HepG2 (cell line): ENCODE measurements around the gene SRSF1. TPM values are rescaled to one million over a fixed set of nuclear protein-coding genes. Genes with fewer than 3 reads are reported as not detected.

ENCODE experiments used
- ARNT2 ChIP-seq: sonication (generic); formaldehyde crosslinking; IDR thresholded peaks from 2 replicates; pipeline ENCODE4 v1.8.0; 2022; ENCODE audit warnings: mild to moderate bottlenecking, low read depth, missing genetic modification reagents, moderate library complexity
- EED ChIP-seq: sonication (generic); formaldehyde crosslinking; IDR thresholded peaks from 2 replicates; pipeline ENCODE4 v1.5.0; 2020; ENCODE audit warnings: mild to moderate bottlenecking, missing genetic modification reagents
- ELK4 ChIP-seq: sonication (generic); formaldehyde crosslinking; IDR thresholded peaks from 2 replicates; pipeline ENCODE4 v1.9.0; 2021; ENCODE audit warnings: missing genetic modification reagents, borderline replicate concordance
- FOXJ3 ChIP-seq: sonication (generic); formaldehyde crosslinking; IDR thresholded peaks from 2 replicates; pipeline ENCODE4 v1.4.0; 2020; ENCODE audit warnings: missing genetic modification reagents, mild to moderate bottlenecking, borderline replicate concordance
- FOXK2 ChIP-seq: fragments of 450-650 bp; IDR thresholded peaks from 2 replicates; pipeline ENCODE4 v1.6.1; 2016
- HDAC1 ChIP-seq: sonication (generic); formaldehyde crosslinking; IDR thresholded peaks from 2 replicates; pipeline ENCODE4 v1.5.1; 2020; ENCODE audit warnings: mild to moderate bottlenecking, missing genetic modification reagents
- HMG20A ChIP-seq: IDR thresholded peaks from 2 replicates; pipeline ENCODE4 v1.6.1; 2016; ENCODE audit warnings: borderline replicate concordance
- LCORL ChIP-seq, 2 experiments: fragments of 450-650 bp in 1 of 2; sonication (generic) in 1 of 2; formaldehyde crosslinking in 1 of 2; IDR thresholded peaks; 2 replicates each; pipeline versions ENCODE4 v1.5.0 to v1.6.1; 2017 to 2020; ENCODE audit warnings: antibody characterized with exemption in 1 of 2, missing genetic modification reagents in 1 of 2
- MXI1 ChIP-seq: IDR thresholded peaks from 3 replicates; pipeline ENCODE4 v1.6.1; 2012; ENCODE audit warnings: low read depth, low read length, inconsistent platforms, borderline replicate concordance
- NFKB2 ChIP-seq: sonication (generic); formaldehyde crosslinking; IDR thresholded peaks from 2 replicates; pipeline ENCODE4 v1.4.0; 2020; ENCODE audit warnings: missing genetic modification reagents, borderline replicate concordance
- NR2C2 ChIP-seq: sonication (generic); formaldehyde crosslinking; IDR thresholded peaks from 2 replicates; pipeline ENCODE4 v1.4.0; 2020; ENCODE audit warnings: missing genetic modification reagents, mild to moderate bottlenecking, moderate library complexity, borderline replicate concordance
- PCBP2 ChIP-seq: fragments of 200-400 bp; formaldehyde crosslinking; optimal IDR thresholded peaks from 2 replicates; pipeline ENCODE3; 2018; ENCODE audit warnings: low read length, low read depth; ENCODE audit not compliant: poor library complexity, severe bottlenecking
- PTBP1 ChIP-seq: fragments of 200-400 bp; formaldehyde crosslinking; IDR thresholded peaks from 2 replicates; pipeline ENCODE4 v1.6.1; 2018; ENCODE audit warnings: low read length, low read depth; ENCODE audit not compliant: poor library complexity, severe bottlenecking
- SIX4 ChIP-seq: sonication (generic); formaldehyde crosslinking; IDR thresholded peaks from 2 replicates; pipeline ENCODE4 v1.4.0; 2020; ENCODE audit warnings: missing genetic modification reagents
- TEAD3 ChIP-seq: optimal IDR thresholded peaks from 2 replicates; pipeline ENCODE3; 2016; ENCODE audit warnings: borderline replicate concordance
- TFDP2 ChIP-seq: sonication (generic); formaldehyde crosslinking; IDR thresholded peaks from 2 replicates; pipeline ENCODE4 v1.4.0; 2020; ENCODE audit warnings: missing genetic modification reagents
- TMF1 ChIP-seq: sonication (generic); formaldehyde crosslinking; IDR thresholded peaks from 2 replicates; pipeline ENCODE4 v1.8.1; 2022; ENCODE audit warnings: low read depth, missing genetic modification reagents
- YY1 ChIP-seq: IDR thresholded peaks from 2 replicates; pipeline ENCODE4 v1.6.1; 2011; ENCODE audit warnings: low read length, low read depth, moderate library complexity, mild to moderate bottlenecking; ENCODE audit not compliant: insufficient read depth, insufficient replicate concordance
- ZNF18 ChIP-seq: sonication (generic); formaldehyde crosslinking; IDR thresholded peaks from 2 replicates; pipeline ENCODE4 v1.8.0; 2022; ENCODE audit warnings: mild to moderate bottlenecking, missing genetic modification reagents; ENCODE audit not compliant: insufficient replicate concordance
- ZNF232 ChIP-seq: sonication (generic); formaldehyde crosslinking; IDR thresholded peaks from 2 replicates; pipeline ENCODE4 v1.4.0; 2020; ENCODE audit warnings: missing genetic modification reagents, borderline replicate concordance
- ZNF235 ChIP-seq: sonication (generic); formaldehyde crosslinking; IDR thresholded peaks from 2 replicates; pipeline ENCODE4 v1.8.1; 2023; ENCODE audit warnings: mild to moderate bottlenecking, missing genetic modification reagents, borderline replicate concordance
- ZNF292 ChIP-seq: sonication (generic); formaldehyde crosslinking; IDR thresholded peaks from 2 replicates; pipeline ENCODE4 v1.8.1; 2022; ENCODE audit warnings: mild to moderate bottlenecking, low read depth, missing genetic modification reagents, borderline replicate concordance
- ZNF431 ChIP-seq: sonication (generic); formaldehyde crosslinking; IDR thresholded peaks from 2 replicates; pipeline ENCODE4 v1.9.0; 2022; ENCODE audit warnings: missing genetic modification reagents, low read depth, mild to moderate bottlenecking, borderline replicate concordance
- ZNF567 ChIP-seq: sonication (generic); formaldehyde crosslinking; IDR thresholded peaks from 2 replicates; pipeline ENCODE4 v1.8.1; 2023; ENCODE audit warnings: mild to moderate bottlenecking, missing genetic modification reagents, borderline replicate concordance
- ZNF607 ChIP-seq: sonication (generic); formaldehyde crosslinking; IDR thresholded peaks from 2 replicates; pipeline ENCODE4 v1.5.1; 2020; ENCODE audit warnings: missing genetic modification reagents, mild to moderate bottlenecking, borderline replicate concordance
- ZSCAN25 ChIP-seq: sonication (generic); formaldehyde crosslinking; IDR thresholded peaks from 2 replicates; pipeline ENCODE4 v1.8.0; 2022; ENCODE audit warnings: mild to moderate bottlenecking, missing genetic modification reagents
- polyA plus RNA-seq, 8 experiments: library from polyadenylated mRNA; depleted of rRNA in 3 of 8; stranded (reverse) in 7 of 8; unstranded in 1 of 8; fragments of >200 nt; fragmentation: Illumina TruSeq in 4 of 8; extraction: Trizol in 4 of 8; gene quantifications; 2 replicates each; pipeline versions ENCODE4 v1.2.1 to v1.2.3, GENCODE V29; 2011 to 2016; ENCODE audit warnings: low read depth in 4 of 8, missing spikeins in 1 of 8, mixed read lengths in 1 of 8; ENCODE audit not compliant: insufficient read depth in 1 of 8
- total RNA-seq, 5 experiments: library from RNA; depleted of rRNA; stranded (reverse); fragments of >200 nt; fragmentation: Illumina TruSeq; extraction: Trizol; gene quantifications; 2 replicates each; pipeline ENCODE4 v1.2.3, GENCODE V29; 2016; ENCODE audit warnings: low read depth in 1 of 5

SRSF1 gene
- total and polyA plus RNA-seq, 2 of the 13 experiments (the other 11 are each of a cell fraction or from before 2014, with no cell fraction given), result 142 to 445 TPM

- TF ChIP-seq FOXJ3 (CRISPR knock-in tag), result no peak
- TF ChIP-seq MXI1, result no peak
- no peak for TF ChIP-seq ZNF431
- peak; percentile 25 for TF ChIP-seq ZNF18 (CRISPR knock-in tag)
- no peak for TF ChIP-seq ZSCAN25
- no peak for TF ChIP-seq YY1
- no peak for TF ChIP-seq LCORL (IDR thresholded peaks at IDR 0.05)
- TF ChIP-seq LCORL (CRISPR knock-in tag; IDR thresholded peaks at IDR 0.05), result 0 out of 2 replicates have a peak, but pooled peaks have one; percentile 22
- TF ChIP-seq ZNF607 (CRISPR knock-in tag), result no peak
- 0 out of 2 replicates have a peak, but pooled peaks have one; percentile 13 for TF ChIP-seq ZNF567
- TF ChIP-seq ZNF235 (CRISPR knock-in tag), result no peak
- TF ChIP-seq PTBP1, result no peak
- TF ChIP-seq PCBP2, result no peak
- TF ChIP-seq ARNT2 (CRISPR knock-in tag), result 0 out of 2 replicates have a peak, but pooled peaks have one; percentile 29
- no peak; the same call in 1 of the 2 replicates for TF ChIP-seq HDAC1 (CRISPR knock-in tag)
- no peak for TF ChIP-seq HMG20A (CRISPR knock-in tag)
- no peak for TF ChIP-seq EED (CRISPR knock-in tag)
- no peak for TF ChIP-seq NR2C2 (CRISPR knock-in tag)
- no peak for TF ChIP-seq NFKB2
- no peak for TF ChIP-seq FOXK2
- TF ChIP-seq ZNF232 (CRISPR knock-in tag), result 0 out of 2 replicates have a peak, but pooled peaks have one; percentile 12
- TF ChIP-seq ELK4 (CRISPR knock-in tag), result no peak
- TF ChIP-seq SIX4 (CRISPR knock-in tag), result no peak
- TF ChIP-seq TFDP2, result no peak
- no peak for TF ChIP-seq TEAD3 (CRISPR knock-in tag)
- TF ChIP-seq TMF1, result no peak
- TF ChIP-seq ZNF292, result 0 out of 2 replicates have a peak, but pooled peaks have one; percentile 43
Observed at GRCh38 chr17:57954397-57955182, 52.5 kb downstream of the SRSF1 start (continued).
